Breast epithelium (tissue), 3 donors: Measurements from ENCODE around the gene C3.

ENCODE experiments used
- CTCF ChIP-seq, 3 donors: fragments of 450-650 bp; IDR thresholded peaks; one replicate each; pipeline ENCODE4 v1.5.1; 2016 to 2017; ENCODE audit warnings: antibody characterized with exemption in 3 of 3, mild to moderate bottlenecking in 3 of 3, moderate library complexity in 3 of 3
- POLR2A ChIP-seq: fragments of 450-650 bp; IDR thresholded peaks from one replicate; pipeline ENCODE4 v1.6.1; 2016; ENCODE audit warnings: antibody characterized with exemption, mild to moderate bottlenecking, moderate library complexity

DNA sequence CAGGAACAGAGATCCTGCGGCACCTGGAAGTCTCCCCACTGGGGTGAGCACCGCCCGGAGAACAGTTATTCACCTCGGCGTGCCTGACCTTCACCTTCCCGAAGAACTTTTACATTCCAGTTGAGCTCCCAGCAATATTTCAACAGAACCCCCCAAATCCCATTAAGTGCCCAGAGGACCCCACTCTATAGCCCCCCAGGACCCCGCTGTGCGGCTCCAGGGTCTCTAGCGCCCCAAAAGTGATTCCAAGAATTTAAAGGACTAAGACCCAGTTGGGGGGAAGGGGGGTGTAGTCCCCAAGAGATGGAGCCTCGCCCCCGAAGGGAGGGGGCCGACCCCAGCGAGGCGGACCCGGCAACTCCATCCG, 16.4 kb upstream of the C3 start:
- TF ChIP-seq POLR2A, result no peak
- peak in 1 of 3 donors; percentile 22 for TF ChIP-seq CTCF (IDR thresholded peaks at IDR 0.05)
